ENCODE measurements around the gene PARD3B. TPM values are rescaled to one million over a fixed set of nuclear protein-coding genes. Genes with fewer than 3 reads are reported as not detected.

PARD3B gene
- total and polyA plus RNA-seq, 2 experiments from 2014 or later: 4.3 to 8.5 TPM

- TF ChIP-seq CTCF (IDR thresholded peaks at IDR 0.05; ENCODE audit: low read depth, low read length): peak; percentile 90
- H3K4me3 ChIP-seq: no peak overlapping the region
- H3K36me3 ChIP-seq: no peaks in the 10 kb centered on the region
- H3K27ac ChIP-seq: no peak overlapping the region
- no peaks in the 10 kb centered on the region for H3K27me3 ChIP-seq
- no peaks in the 10 kb centered on the region for H3K4me1 ChIP-seq (ENCODE audit: low read depth)
- DNase-seq (ENCODE audit: low read depth in 1 of 2, low spot score in 1 of 2): peak; percentile 80 to 93
- no peaks in the 10 kb centered on the region for H3K9me3 ChIP-seq (ENCODE audit: low read depth)
Measured at GRCh38 chr2:204691911-204692510, 146.7 kb downstream of the PARD3B start.

- Histone ChIP-seq H3K4me3 (no peak overlapping the region), H3K27ac (no peak overlapping the region), H3K4me1 (ENCODE audit: low read depth) (no peaks in the 10 kb centered on the region), H3K27me3 (no peaks in the 10 kb centered on the region), H3K9me3 (ENCODE audit: low read depth) (no peaks in the 10 kb centered on the region), H3K36me3 (no peaks in the 10 kb centered on the region)
- no peak for DNase-seq (ENCODE audit: low read depth in 1 of 2, low spot score in 1 of 2)
- TF ChIP-seq CTCF (IDR thresholded peaks at IDR 0.05; ENCODE audit: low read depth, low read length): no peak
Measured at GRCh38 chr2:204692790-204693189, 147.5 kb downstream of the PARD3B start.

- Histone ChIP-seq H3K36me3 (no peaks in the 10 kb centered on the region), H3K4me1 (ENCODE audit: low read depth) (no peaks in the 10 kb centered on the region), H3K4me3 (no peak overlapping the region), H3K9me3 (ENCODE audit: low read depth) (no peaks in the 10 kb centered on the region), H3K27me3 (no peaks in the 10 kb centered on the region), H3K27ac (no peak overlapping the region)
- DNase-seq (ENCODE audit: low read depth in 1 of 2, low spot score in 1 of 2): no peak
- TF ChIP-seq CTCF (IDR thresholded peaks at IDR 0.05; ENCODE audit: low read depth, low read length): no peak
Measured at GRCh38 chr2:204693262-204693661, 148.0 kb downstream of the PARD3B start.

- H3K36me3 ChIP-seq: no peaks in the 10 kb centered on the region
- H3K4me1 ChIP-seq (ENCODE audit: low read depth): no peaks in the 10 kb centered on the region
- DNase-seq (ENCODE audit: low read depth in 1 of 2, low spot score in 1 of 2): no peak
- TF ChIP-seq CTCF (IDR thresholded peaks at IDR 0.05; ENCODE audit: low read depth, low read length): no peak
- no peak overlapping the region for H3K4me3 ChIP-seq
- H3K27me3 ChIP-seq: no peaks in the 10 kb centered on the region
- H3K9me3 ChIP-seq (ENCODE audit: low read depth): no peaks in the 10 kb centered on the region
- H3K27ac ChIP-seq: no peak overlapping the region
Measured at GRCh38 chr2:204695506-204695905, 150.2 kb downstream of the PARD3B start.

- H3K36me3 ChIP-seq: no peaks in the 10 kb centered on the region
- no peak for TF ChIP-seq CTCF (IDR thresholded peaks at IDR 0.05; ENCODE audit: low read depth, low read length)
- H3K27me3 ChIP-seq: no peaks in the 10 kb centered on the region
- no peaks in the 10 kb centered on the region for H3K9me3 ChIP-seq (ENCODE audit: low read depth)
- H3K4me1 ChIP-seq (ENCODE audit: low read depth): no peaks in the 10 kb centered on the region
- H3K27ac ChIP-seq: no peak overlapping the region
- H3K4me3 ChIP-seq: no peak overlapping the region
- no peak for DNase-seq (ENCODE audit: low read depth in 1 of 2, low spot score in 1 of 2)
Measured at GRCh38 chr2:204696124-204696523, 150.8 kb downstream of the PARD3B start.
